Activated CD4-positive, CD25-positive, alpha-beta regulatory T cell treated with anti-CD3 and anti-CD28 coated beads, Interleukin-2, amount 50 U/mL, for 24 hours (primary cell): ENCODE results near the gene CYTH3.

Experiments
- ATAC-seq, 2 donors: fragments of 150-1000 bp; cut with Tn5 transposase; one replicate each; pipeline ENCODE4 v1.10.0; 2021; ENCODE audit warnings: mild to moderate bottlenecking in 1 of 2, moderate library complexity in 1 of 2

Gene CYTH3

GRCh38 chr7:6142871-6143380 lies 129.5 kb downstream of the CYTH3 start:
- no peak for ATAC-seq

- ATAC-seq = no peak
These were observed 133.0 kb downstream of the CYTH3 start for GRCh38 chr7:6139189-6139996.

- ATAC-seq = no peak
These were observed 135.9 kb downstream of the CYTH3 start for GRCh38 chr7:6136475-6136874.

- ATAC-seq = no peak
These were observed 139.2 kb downstream of the CYTH3 start for GRCh38 chr7:6133249-6133648.

- no peak for ATAC-seq
These were observed 142.3 kb downstream of the CYTH3 start for GRCh38 chr7:6130007-6130587.

GRCh38 chr7:6128205-6128604 lies 144.2 kb downstream of the CYTH3 start:
- ATAC-seq = no peak

GRCh38 chr7:6127110-6127490 lies 145.3 kb downstream of the CYTH3 start:
- ATAC-seq = no peak

GRCh38 chr7:6123843-6124242 lies 148.6 kb downstream of the CYTH3 start:
- ATAC-seq = no peak

- no peak for ATAC-seq
These were observed 151.3 kb downstream of the CYTH3 start for GRCh38 chr7:6121141-6121540.

- no peak for ATAC-seq
These were observed 154.9 kb downstream of the CYTH3 start for GRCh38 chr7:6117533-6117932.

- ATAC-seq = no peak
These were observed 156.2 kb downstream of the CYTH3 start for GRCh38 chr7:6116211-6116610.
